A673 (cell line): Measurements from ENCODE around the gene GNA14.

Experiments used
- CTCF ChIP-seq: fragments of 300-800, 200-600 bp; sonication (generic); conservative IDR thresholded peaks from 2 replicates; pipeline ENCODE4 v1.5.1; 2017; ENCODE audit warnings: low read depth, mild to moderate bottlenecking, antibody characterized with exemption, low read length, moderate library complexity, mixed read lengths
- EZH2 ChIP-seq: fragments of 200-600 bp; sonication (generic); IDR thresholded peaks from 2 replicates; pipeline ENCODE4 v1.6.1; 2017; ENCODE audit warnings: borderline replicate concordance, low read depth, mild to moderate bottlenecking, mixed read lengths, antibody characterized with exemption, low read length; ENCODE audit not compliant: poor library complexity, severe bottlenecking

- TF ChIP-seq CTCF (no peak), EZH2 (no peak)
Observed at GRCh38 chr9:77594963-77595362, 53.2 kb downstream of the GNA14 start.
